ENCODE data around the gene MAPKAPK2.

GRCh38 chr1:206744683-206745082, 60.0 kb downstream of the MAPKAPK2 start:
- TF ChIP-seq EZH2phosphoT487 (IDR thresholded peaks at IDR 0.05; ENCODE audit: insufficient read depth, low read depth) (no peak), EZH2 (IDR thresholded peaks at IDR 0.05; ENCODE audit: insufficient read depth, poor library complexity, severe bottlenecking) (no peak)

All from GM23248 (cell line).